GM21390 (cell line): ENCODE measurements around the gene TMEM236.
"Not testable (repeated sequence)": the region's sequence is repeated elsewhere in the genome, so short reads cannot be mapped to it uniquely, and the experiment has no call there.

Experiments
- ATAC-seq: cut with Tn5 transposase; IDR thresholded peaks from one replicate; pipeline ENCODE4 v1.9.1; 2021; ENCODE audit not compliant: unreplicated experiment

The TMEM236 gene, protein sequence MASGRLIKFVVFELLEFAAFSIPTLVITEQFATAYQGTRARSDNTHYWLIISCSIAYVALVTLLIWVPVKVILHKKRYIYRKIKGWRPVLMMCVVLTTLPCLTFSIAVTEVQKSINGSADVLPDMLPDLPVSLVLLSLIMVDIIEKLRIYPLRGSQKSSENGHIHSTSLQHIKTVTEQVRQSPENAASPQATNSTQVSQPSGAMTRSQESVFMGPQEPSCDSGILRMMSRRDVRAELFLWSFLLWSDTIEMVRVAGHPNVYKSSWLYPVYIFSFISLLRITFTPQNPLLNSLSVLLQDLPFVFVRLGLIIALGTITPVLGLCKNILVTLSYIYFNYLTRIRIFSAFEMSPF

DNA sequence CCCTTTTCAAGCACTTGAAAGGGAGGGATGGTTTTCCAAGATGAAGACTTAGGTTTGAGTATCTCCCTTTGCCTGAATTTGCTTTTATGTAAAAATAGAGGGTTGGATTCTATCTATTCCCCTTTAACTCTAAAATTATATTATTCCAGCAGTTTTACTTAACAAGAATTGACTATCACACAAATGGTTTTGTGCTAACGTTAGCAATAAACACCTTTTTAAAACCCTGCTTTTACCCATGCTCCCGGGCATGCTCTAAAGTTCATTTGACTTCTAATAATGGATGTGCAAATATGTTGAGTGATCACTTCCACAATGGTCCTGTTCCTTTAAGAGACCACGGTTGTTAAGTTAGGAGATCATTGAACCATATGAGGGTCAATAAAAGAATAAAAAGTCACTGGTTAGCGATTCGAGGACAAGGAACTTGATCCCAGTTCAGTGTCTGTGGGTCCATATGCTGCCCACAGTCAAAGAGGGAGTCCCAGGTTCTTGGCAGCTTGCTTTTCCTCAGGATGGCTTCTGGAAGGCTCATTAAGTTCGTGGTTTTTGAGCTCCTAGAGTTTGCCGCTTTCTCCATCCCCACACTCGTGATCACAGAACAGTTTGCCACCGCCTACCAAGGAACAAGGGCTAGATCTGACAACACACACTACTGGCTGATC, at the start of gene TMEM236:
Gene TMEM236, plus strand, starts transcription at position 421 of the 665 bp plus-strand sequence. Its CDS starts 95 bp downstream, at position 516.
- no peak for ATAC-seq

DNA sequence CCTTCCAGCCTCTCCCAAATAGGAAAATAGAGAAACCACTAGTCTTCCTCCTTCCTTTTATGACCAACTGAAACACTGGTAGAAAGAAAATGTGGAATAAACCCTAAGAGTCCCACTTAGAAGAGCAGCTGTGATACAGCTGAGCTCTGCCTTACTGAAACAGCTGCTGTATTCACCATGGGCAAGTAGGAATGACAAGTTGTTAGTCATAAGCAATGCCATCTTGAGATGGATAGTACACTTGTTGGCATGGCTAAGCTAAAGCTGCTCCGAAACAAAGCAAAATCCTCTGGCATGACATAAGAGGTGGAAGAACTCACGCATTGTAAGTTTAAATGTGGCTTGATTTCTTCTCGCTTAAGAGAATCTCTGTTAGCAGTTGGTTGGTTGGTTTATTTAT, 48.3 kb upstream of the TMEM236 start:
- ATAC-seq: no peak

DNA sequence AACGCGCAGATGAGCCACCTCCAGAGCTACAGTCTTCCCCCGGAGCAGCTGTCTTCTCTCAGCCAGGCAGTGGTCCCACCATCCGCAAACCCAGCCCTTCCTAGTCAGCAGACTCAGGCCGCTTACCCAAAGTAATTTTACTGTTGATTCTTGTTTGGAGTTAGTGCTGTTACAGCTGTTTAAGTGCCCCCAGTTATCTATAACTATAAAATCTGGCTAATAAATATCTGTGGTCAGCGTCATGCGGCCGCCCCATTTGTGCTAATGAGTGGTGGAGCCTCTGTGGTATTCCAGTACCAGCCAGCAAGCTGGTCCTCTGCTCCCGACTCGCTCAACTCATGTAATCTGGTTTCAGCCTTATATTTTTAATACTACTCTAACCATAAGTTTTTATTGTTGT, 43.2 kb upstream of the TMEM236 start:
- ATAC-seq: no peak

DNA sequence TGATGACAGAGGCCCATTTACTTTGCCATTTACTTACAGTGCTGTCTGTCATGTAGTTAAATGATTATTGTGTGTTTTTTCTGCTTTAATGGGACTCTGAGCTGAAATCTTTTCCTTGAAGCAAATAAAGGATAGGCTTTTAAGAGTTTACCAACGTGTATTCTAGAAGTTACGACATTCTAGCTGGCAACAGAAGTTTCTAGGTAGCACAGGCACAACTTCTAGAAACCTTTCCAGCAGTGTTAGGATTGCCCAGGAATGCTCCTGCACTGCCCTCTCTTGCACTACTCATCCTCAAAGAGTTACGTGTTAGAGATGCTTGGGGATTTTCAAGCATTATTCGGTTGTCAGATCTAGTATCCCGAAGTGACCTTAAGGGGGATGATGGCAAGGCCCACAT, 42.5 kb upstream of the TMEM236 start:
- no peak for ATAC-seq

DNA sequence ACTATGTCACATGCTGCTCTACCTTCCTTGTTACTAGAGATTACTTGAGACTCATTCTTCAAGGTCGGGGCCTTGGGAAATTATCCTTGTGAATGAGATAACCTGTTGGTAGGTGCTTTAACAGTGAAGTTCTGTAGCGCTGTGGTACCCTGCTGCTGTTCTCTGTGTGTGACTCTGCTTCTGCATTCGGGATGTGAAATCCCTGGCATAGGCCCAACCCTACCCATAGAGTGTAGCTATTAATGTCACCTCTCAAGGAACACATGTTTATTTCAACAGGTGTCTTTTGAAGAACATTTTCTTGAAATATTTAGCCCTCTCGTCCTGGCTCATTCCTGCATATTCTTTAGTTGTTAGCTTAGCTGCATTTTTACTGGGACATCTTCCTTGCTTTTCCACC, 41.8 kb upstream of the TMEM236 start:
- no peak for ATAC-seq

DNA sequence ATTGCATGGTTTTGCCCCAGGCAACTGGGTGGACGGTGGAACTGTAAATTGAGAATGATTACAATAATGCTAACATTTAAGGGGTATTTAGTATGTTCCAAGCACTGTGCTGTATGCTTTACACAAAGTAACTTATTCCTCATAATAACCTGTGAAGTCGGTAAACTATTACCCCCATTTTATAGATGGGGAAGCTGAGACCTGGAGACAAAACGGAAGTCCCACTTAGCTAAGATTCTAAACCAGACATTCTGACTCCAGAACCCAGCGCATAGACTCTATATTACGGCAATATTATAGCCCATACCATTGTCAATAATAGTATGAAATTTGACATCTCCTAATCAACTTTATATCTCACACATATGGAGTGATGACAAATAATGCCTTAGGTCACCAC, 39.9 kb upstream of the TMEM236 start:
- no peak for ATAC-seq

DNA sequence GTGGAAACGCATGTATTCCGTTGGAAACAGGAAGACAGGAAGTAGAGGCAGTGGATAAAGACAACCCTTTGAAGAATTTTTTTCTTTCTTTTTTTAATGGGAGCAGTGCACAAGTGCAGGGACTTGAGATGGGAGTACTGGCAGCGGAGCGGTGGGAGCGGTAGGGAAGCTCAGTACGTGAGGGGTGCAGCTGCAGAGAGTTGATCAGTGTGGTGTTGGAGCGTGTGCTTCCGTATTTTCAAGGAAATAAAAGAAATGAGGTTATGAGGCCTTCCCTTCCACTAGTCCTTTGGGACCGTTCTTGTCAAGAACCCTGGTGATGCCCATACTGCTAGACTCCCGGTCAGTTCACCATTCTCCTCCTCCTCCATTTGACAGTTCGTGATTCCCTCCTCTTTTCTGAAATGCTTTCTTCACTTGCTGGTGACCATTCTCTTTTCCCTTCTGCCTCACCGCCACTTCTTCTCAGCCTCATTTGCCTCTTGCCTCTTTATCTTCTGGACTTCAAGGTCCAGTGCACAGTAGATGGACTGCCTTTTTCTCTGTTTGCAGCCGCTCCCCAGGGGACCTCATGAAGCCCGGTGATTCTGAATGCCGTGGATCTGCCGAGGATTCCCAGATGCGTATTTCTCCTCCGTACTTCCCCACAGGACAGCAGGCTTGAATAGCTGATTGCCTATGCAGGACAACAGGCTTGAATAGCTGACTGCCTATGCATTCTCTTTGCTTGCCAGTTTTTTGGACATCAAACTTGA, 39.1 kb upstream of the TMEM236 start:
- no peak for ATAC-seq

DNA sequence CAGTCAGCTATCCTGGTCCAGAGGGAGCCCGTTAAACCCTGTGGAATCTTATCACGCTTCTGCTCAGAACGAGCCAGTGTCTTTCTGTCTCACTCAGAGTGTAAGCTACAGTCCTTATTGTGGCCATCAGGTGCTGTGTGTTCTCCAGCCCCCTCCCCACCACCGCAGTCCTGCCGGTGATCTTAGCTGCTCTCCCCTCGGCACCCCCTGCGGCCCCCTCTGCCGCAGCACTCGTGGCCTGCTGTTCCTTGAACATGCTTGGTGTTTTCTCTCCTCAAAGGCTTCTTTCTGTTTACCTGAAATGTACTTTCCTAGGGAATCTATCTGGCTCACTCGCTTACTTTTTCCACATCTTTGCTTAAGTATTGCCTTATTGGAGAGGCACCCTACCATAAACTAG, 38.2 kb upstream of the TMEM236 start:
- ATAC-seq: no peak

DNA sequence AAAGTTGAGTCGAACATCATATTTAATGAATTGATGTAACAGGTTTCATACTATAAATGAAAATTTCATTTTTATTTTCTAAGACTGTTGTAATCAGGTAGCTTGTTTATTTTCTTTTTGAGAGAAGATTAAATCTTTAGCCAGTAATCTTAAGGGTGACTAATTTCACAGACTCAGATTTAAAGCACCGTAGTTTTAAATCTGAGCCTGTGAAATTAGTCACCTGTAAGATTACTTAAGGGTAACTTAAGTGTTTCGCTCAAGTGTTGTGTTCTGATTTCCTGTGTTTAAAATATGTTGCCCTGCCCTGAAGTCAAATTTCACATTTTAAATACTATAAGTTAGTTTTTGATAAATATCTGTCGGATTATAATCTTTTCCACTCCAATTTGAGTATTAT, 35.8 kb upstream of the TMEM236 start:
- ATAC-seq: no peak

DNA sequence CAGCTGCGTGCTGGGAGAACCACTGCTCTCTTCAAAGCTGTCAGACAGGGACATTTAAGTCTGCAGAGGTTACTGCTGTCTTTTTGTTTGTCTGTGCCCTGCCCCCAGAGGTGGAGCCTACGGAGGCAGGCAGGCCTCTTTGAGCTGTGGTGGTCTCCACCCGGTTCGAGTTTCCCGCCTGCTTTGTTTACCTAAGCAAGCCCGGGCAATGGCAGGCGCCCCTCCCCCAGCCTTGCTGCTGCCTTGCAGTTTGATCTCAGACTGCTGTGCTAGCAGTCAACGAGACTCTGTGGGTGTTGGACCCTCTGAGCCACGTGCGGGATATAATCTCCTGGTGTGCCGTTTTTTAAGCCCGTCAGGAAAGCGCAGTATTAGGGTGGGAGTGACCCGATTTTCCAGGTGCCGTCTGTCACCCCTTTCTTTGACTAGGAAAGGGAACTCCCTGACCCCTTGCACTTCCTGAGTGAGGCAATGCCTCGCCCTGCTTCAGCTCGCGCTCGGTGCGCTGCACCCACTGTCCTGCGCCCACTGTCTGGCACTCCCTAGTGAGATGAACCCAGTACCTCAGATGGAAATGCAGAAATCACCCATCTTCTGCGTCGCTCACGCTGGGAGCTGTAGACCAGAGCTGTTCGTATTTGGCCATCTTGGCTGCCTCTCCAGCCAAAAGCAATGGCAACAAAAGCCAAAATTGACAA, 29.5 kb upstream of the TMEM236 start:
- not testable (repeated sequence) for ATAC-seq

DNA sequence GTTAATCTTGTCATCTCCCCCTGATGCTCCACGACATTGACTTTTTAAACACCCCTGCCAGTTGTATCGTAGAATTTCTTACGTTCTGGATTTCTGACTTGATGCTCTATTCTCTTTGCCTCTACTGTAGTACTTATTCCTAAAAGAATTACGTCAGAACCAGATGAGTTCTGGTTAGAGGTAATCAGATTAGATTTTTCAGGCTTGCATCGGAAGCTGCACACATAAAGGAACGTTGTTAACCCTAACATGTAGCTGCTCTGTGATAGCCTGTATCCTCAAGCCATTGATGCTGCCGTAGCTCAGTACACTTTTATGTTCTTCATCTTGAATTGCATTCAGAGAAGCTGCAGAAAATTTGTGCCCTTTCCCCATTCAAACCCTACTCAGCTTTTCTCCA, 26.3 kb upstream of the TMEM236 start:
- ATAC-seq: no peak

DNA sequence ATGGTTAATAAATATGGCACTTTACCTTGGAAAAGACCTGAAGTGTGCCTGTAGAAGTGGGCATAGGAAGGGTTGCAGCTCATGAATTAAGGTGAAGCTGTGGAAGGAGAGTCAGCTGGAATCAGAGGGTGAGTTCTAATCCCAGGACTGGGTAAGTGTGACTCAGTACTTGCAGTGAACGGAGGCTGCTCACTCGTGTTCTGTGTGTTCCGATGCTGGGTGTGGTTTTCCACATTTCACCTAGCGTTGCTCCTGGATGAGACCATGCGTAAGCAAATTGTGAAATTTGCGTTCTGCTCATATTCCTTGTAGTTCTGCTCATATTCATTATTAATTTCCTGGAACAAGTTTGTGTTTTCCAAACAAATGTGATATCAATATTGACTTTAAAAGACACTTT, 22.4 kb upstream of the TMEM236 start:
- ATAC-seq: no peak

DNA sequence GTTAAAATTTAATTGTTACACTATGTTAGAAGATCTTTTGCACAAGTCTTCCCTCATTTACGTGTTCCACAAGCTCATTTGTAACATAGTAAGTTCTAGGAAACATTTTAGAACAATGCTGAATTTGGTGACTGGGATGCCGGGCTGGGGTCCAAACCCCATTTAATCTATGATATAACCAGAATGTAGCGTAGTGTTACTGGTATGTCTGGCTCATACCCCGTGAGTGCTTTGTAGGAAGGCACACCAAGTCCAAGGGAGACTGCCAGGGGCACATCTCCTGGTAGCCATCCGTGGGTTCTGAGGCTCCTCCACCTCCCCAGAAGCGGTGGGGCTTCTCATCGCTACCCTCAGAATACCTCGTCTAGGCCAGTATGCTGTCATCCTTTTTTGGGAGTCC, 21.3 kb upstream of the TMEM236 start:
- ATAC-seq: no peak

DNA sequence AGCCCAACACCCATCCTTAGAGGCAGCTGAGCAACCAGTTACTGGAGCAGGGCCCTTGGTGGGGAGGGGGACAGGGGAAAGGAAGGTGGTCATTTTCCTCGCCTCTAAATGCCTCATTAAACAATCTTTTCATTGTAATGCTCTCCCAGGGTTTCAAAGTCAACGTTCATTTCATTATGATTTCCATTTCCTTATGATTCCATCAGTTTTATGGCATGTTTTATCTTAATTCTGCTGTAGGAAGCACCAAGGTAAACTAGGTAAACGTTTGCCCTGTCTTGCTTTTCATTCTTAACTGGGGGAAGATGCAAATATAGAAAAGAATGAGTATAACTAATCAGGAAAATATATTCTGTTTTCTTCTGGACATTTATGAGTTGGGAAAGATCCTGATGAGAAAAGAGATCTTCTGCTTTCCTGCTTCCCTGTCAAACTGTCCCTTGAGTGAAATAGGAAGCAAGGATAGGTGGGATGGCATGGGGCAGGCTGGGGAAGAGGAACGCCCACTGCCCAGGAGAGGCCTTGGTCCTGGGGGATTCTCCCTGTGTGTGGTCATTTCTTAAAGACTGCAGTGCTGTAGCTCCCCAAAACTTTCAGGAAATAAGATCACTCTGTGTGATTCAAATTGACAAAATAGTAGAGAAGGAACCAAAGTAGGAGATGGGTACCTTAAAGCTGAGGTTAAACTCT, 20.5 kb upstream of the TMEM236 start:
- no peak for ATAC-seq

DNA sequence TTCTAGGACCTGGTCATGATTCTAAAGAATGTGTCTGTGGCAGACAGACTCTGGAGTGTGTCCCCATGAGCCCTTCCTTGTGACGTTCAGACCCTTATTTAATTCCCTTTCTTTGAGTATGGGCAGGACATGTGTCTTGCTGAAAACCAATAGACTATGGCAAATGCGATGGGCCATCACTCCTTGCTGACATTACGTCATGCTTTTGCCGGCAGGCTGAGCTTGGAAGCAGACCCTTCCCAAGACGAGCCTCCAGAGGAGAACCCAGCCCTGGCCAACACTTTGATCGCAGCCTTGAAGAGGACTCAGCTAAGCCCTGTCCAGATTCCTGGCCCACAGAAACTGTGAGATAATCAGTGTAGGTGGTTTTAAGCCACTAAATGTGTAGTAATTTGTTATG, 18.4 kb upstream of the TMEM236 start:
- no peak for ATAC-seq

DNA sequence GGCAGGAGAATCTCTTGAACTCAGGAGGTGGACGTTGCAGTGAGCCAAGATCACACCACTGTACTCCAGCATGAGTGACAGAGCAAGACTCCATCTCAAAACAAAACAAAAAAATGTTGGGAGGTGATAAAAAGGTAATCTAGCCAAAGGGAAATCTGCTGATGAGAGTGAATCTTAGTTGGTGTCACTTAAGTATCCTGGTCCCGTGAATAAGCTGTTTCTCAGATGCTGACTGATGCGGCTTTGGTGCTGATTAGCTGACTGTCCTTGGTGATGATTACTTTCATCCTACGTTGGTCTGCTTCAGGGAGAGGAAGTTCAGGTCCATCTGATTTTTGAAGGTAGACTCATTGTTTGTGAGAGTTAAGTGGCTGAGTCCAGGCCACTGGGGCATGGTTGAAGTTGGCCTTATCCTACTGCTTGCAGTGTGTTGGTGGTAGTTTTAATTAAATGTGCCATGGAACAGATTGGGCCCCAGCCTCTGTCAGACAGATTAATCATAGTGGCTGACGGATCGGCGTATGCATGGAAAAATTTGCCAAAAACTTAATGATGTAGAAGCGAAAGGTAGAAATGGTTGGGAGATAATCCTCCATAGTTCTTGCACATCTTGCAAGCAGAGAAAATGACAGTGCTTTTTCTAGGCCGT, 17.4 kb upstream of the TMEM236 start:
- ATAC-seq: no peak

DNA sequence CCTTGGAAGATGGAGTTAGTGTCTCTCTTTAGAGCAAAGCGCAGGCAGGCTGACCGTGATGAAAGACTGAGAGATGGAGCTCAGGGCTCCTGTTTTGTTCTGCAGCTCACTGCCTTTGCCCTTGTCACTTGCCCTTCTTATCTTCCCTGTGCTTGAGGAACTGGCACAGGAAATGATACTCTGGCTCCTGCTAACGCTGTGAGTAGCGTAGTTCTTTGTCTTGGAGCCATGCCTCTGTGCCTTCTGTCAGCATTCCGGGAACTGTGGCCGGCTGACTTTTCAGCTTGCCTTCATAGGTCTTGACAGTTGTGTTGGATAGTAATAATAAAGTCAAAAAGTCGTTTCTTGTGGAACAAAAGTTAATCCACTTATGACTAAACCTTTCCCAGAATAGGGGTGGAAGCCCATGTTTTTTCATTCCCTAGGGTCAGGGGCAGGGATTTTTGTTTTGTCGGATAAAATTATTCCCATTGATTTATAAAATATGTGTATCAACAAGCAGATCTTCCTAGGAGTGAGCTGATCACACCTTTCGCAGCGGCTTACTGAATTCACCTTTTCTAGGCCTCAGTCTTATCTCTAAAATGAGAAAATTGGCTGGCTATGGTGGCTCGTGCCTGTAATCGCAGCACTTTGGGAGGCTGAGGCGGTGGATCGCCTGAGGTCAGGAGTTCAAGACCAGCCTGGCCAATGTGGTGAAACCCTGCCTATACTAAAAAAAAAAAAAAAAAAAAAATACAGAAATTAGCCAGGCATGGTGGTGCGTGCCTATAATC, 16.6 kb upstream of the TMEM236 start:
- ATAC-seq: no peak

DNA sequence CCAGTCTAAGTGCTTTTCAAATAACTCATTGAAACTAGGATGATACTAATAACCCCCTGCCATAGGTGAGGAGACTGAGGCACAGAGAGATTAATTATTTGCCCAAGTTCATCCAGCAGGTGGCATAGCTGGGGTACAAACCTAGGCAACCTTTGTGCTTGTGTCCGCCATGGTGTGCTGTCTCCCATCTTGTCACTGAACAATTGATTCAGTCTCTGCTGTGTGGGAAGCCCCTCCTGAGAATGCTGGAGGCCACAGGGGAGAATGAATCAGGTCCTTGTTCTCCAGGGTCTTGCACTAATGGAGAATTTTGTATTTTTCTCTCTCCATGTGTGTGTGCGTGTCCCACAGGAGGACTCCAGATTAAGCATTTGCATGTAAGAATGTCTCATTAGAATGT, 15.8 kb upstream of the TMEM236 start:
- no peak for ATAC-seq
